Measurements from ENCODE around the gene SLC41A3.

Gene SLC41A3

DNA sequence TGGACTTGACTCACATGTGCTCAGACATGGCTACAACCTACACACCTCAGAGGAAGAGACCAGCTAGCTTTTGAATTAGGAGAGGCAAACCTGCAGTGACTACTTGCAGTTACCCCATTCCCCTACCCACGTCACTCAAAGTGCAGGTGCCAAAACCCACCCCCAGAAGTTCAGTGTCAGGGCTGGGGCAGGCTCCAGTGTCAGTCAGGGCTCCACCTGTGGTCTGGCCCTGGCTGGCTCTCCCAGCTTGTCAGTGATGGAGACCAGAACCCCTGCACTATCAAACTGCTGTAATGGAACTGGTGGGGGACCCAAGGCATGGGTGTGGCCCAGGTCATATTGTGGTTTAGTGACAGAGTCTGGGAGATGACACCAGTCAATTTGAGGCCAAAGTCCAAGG lies 32.6 kb upstream of the SLC41A3 start:
- H3K27ac ChIP-seq, result no peak overlapping the region
- ChIA-PET CTCF (interaction anchor here (1.2 kb wide), 1 partner anchor 17 kb away, joined by 10 read pairs; no protein-coding TSS in a partner anchor), POLR2A (ENCODE audit: low non-redundant PET) (interaction anchor here (0.6 kb wide), 1 partner anchor 351 kb away, joined by 3 read pairs; no protein-coding TSS in a partner anchor)
- TF ChIP-seq, protein P1, sequence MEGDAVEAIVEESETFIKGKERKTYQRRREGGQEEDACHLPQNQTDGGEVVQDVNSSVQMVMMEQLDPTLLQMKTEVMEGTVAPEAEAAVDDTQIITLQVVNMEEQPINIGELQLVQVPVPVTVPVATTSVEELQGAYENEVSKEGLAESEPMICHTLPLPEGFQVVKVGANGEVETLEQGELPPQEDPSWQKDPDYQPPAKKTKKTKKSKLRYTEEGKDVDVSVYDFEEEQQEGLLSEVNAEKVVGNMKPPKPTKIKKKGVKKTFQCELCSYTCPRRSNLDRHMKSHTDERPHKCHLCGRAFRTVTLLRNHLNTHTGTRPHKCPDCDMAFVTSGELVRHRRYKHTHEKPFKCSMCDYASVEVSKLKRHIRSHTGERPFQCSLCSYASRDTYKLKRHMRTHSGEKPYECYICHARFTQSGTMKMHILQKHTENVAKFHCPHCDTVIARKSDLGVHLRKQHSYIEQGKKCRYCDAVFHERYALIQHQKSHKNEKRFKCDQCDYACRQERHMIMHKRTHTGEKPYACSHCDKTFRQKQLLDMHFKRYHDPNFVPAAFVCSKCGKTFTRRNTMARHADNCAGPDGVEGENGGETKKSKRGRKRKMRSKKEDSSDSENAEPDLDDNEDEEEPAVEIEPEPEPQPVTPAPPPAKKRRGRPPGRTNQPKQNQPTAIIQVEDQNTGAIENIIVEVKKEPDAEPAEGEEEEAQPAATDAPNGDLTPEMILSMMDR (conservative IDR thresholded peaks at IDR 0.05; ENCODE audit: low read depth), result no peak
- no peak for DNase-seq (ENCODE audit: low spot score)

DNA sequence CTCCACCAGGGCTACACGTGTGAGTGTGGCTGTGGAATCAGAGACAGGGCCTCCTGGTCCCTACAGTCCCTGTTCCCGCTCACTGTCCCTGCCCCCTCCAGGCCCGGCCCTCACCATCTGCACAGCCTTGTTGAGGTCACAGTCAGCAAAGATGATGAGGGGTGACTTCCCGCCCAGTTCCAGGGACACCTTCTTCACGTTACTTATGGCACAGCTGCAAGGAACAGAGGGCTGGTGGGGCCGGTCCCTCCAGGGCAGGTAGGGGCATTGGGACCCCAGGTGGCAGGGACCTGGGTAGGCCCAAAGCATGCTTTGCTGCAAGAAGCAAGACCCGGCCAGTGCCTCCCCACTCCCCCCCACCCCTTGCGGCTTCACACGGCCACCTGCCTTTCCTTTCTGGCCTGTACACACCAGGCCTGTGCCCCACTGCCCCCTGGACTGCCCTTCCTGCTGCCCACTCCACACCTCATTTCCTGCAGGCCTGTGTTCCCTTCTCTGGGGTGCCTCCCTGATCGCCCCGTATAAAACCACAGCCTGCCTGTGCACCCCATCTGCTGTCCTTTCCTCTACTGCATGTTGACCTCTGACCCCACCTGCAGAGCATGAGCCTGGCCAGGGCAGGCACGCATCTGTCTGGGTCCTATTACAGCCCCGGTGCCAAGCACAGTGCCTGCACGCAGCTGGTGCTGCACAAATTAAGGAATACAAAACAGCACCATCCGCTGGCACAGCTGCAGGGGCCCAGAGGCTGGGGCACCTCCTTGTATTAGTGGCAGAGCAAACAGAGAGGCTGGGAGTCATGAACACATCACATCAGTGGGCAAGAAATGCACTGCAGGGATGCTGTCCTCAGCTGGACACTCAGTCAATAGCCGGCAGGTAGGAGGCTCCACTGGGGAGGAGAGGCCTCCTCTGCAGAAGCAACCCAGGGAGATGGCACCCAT lies 30.8 kb upstream of the SLC41A3 start:
- ChIA-PET CTCF (no interaction called here), POLR2A (ENCODE audit: low non-redundant PET) (no interaction called here)
- TF ChIP-seq, protein P1 (conservative IDR thresholded peaks at IDR 0.05; ENCODE audit: low read depth), result no peak
- no peak for DNase-seq (ENCODE audit: low spot score)
- H3K27ac ChIP-seq, result no peak overlapping the region

DNA sequence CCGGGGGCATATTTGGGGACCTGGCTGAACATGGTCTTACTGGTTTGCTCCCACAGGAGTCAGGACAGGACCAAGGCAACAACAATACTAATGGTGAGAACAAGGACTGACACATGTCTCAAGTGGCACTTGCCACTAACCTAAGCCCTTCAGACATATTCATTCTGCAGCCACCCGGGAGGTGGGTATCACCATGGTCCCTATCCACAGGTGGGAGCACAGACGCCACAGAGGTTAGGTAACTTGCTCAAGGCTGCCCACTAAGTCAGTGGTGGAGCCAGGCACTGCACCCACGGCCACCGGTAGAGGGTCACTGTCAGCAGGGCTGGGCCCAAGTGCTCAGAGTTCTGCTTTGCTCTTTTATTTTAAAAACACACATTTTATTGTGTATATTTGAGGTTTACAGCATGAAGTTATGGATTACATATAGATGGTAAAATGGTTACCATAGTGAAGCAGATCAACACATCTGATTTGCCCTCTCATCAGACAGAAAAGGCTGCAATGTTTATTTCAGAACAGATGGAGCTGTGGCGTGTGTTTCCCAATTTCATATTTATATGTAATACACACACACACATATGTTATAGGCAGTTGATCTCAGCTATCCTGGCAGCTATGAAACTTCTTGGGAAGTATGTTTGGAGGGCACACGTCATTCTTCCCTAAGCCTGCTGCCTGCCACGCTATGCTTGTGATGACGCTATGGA lies 30.0 kb upstream of the SLC41A3 start:
- TF ChIP-seq, protein P1 (conservative IDR thresholded peaks at IDR 0.05; ENCODE audit: low read depth), result no peak; the same call in 1 of the 2 replicates
- CTCF ChIA-PET, result no interaction called here

DNA sequence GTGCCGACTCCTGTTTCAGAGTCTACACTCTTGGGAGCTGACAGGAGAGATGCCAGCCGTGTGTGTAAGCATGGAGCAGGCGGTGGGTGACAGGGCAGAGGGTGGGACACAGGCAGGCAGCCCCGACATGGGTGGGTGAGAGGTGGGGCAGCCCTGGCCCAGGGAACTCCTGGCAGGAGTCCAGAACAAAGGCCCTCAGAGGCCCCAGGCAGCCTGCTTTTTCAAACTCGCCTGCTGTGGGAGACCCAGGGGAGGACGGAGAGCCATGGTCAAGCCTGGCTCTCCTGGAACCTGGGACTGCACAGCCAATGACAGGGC lies 29.3 kb upstream of the SLC41A3 start:
- no peak overlapping the region for H3K27ac ChIP-seq
- DNase-seq (ENCODE audit: low spot score), result no peak
- TF ChIP-seq, protein P1 (conservative IDR thresholded peaks at IDR 0.05; ENCODE audit: low read depth), result no peak
- ChIA-PET POLR2A (ENCODE audit: low non-redundant PET) (no interaction called here), CTCF (no interaction called here)

More for the DNA sequence above, 30.0 kb upstream of the SLC41A3 start:
- DNase-seq (ENCODE audit: low spot score), result no peak
- POLR2A ChIA-PET (ENCODE audit: low non-redundant PET), result no interaction called here
- no peak overlapping the region for H3K27ac ChIP-seq

DNA sequence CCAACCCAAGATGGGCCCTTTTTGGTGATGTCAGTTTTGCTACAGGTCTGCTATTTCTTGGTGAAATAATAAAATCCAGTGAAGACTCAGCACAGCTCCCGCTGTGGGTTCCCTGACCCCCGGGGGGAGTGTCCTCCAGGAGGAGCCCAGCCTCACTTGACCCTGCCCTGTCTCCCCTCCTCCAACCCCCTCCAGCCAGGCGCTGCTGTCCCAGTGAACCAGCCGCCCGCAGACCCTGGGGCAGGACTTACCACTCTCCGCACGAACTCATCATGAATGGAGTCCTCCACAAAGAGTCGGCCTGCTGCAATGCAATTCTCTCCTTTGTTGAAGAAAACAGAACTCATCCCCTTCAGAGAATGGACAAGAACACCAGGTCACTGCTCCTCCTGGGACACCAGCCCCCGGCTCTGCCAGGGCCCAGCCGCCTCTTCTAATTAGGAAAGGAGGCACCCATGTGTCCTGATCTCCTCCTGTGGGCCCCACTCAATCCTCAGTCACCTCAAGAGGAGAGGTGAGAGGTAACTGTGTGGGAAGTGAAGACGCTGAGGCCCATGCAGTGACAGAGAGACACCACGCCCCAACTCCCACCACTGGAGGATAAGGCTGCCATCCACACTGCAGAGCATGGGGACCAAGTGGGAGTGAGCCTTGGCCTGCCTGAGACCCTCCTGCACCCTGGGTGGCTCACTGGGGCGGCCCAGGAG lies 28.8 kb upstream of the SLC41A3 start:
- CTCF ChIA-PET, result interaction anchor here (0.6 kb wide), 1 partner anchor 10 kb away, joined by 4 read pairs; no protein-coding TSS in a partner anchor
- DNase-seq (ENCODE audit: low spot score), result no peak
- POLR2A ChIA-PET (ENCODE audit: low non-redundant PET), result no interaction called here
- TF ChIP-seq, protein P1 (conservative IDR thresholded peaks at IDR 0.05; ENCODE audit: low read depth), result no peak
- H3K27ac ChIP-seq, result no peak overlapping the region
